DMS114 treated with DMSO at 0.1 percent for 48 hours (cell line): ENCODE results near the gene TACSTD2.
"Not testable (repeated sequence)": the region's sequence is repeated elsewhere in the genome, so short reads cannot be mapped to it uniquely, and the experiment has no call there.

Experiments used
- DNase-seq: peaks from one replicate; lab custom pipeline; 2025; ENCODE audit not compliant: unreplicated experiment; lab: John Stamatoyannopoulos, UW

Gene TACSTD2

GRCh38 chr1:58568271-58568860 is 8.7 kb downstream of the TACSTD2 start:
- no peak for DNase-seq

GRCh38 chr1:58566339-58566738 is 10.7 kb downstream of the TACSTD2 start:
- DNase-seq, result no peak

- DNase-seq, result not testable (repeated sequence)
These were observed 13.3 kb downstream of the TACSTD2 start for GRCh38 chr1:58563715-58564114.

- DNase-seq, result no peak
These were observed 15.4 kb downstream of the TACSTD2 start for GRCh38 chr1:58561633-58562032.

- DNase-seq, result no peak
These were observed 21.7 kb downstream of the TACSTD2 start for GRCh38 chr1:58555393-58555792.

- DNase-seq, result no peak
These were observed 25.6 kb downstream of the TACSTD2 start for GRCh38 chr1:58551186-58552140.

GRCh38 chr1:58549291-58549690 is 27.8 kb downstream of the TACSTD2 start:
- DNase-seq, result not testable (repeated sequence)

GRCh38 chr1:58548371-58548770 is 28.7 kb downstream of the TACSTD2 start:
- no peak for DNase-seq

- peak; percentile 94 for DNase-seq
These were observed 30.3 kb downstream of the TACSTD2 start, which contains the start of gene OMA1 for GRCh38 chr1:58546520-58547308. Gene OMA1, minus strand, starts transcription at chr1:58546726. Its CDS starts 7,432 bp downstream, at chr1:58539294.

GRCh38 chr1:58545591-58546519 is 31.2 kb downstream of the TACSTD2 start:
- peak; percentile 18 for DNase-seq

GRCh38 chr1:58543260-58543659 is 33.8 kb downstream of the TACSTD2 start:
- DNase-seq, result no peak

- DNase-seq, result no peak
These were observed 37.5 kb downstream of the TACSTD2 start for GRCh38 chr1:58539553-58539952.

- no peak for DNase-seq
These were observed 38.2 kb downstream of the TACSTD2 start for GRCh38 chr1:58538821-58539220.

- DNase-seq, result not testable (repeated sequence)
These were observed 45.2 kb downstream of the TACSTD2 start for GRCh38 chr1:58531842-58532241.

- no peak for DNase-seq
These were observed 47.8 kb downstream of the TACSTD2 start for GRCh38 chr1:58529284-58529683.

- no peak for DNase-seq
These were observed 48.5 kb downstream of the TACSTD2 start for GRCh38 chr1:58528518-58528917.
